ENCODE measurements around the gene TSPEAR. TPM values are rescaled to one million over a fixed set of nuclear protein-coding genes. Genes with fewer than 3 reads are reported as not detected.

TSPEAR gene
- total RNA-seq, 4 donors from 2014 or later, result under 0.01 to 0.23 TPM; not detected in 2

DNA sequence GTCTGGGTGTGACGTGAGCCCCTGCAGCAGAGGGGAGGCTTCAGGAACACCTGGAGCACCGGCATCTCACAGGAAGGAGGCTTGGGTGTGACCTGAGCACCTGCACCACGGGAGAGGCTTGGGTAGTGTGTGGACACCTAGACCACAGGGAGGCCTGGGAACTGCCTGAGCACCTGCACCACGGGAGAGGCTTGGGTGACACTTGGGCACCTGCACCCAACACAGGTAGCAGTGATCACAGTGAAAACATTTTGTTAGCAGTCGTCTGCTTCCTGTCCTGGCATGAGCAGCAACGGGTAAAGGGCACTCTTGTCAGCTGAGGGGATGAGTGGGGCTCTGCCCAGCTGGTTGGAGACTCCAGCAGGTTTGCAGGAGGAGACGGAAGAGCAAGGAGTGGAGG lies 233.7 kb downstream of the TSPEAR start:
- no peak overlapping the region for H3K27ac ChIP-seq (replicated peaks in 1 of 4)
- H3K4me3 ChIP-seq, result no peak overlapping the region
- no peaks in the 10 kb centered on the region for H3K4me1 ChIP-seq
- TF ChIP-seq CTCF (IDR thresholded peaks at IDR 0.05) (no peak), POLR2AphosphoS5 (IDR thresholded peaks at IDR 0.05) (no peak), EP300 (IDR thresholded peaks at IDR 0.05) (no peak), POLR2A (IDR thresholded peaks at IDR 0.05; ENCODE audit: low read depth) (no peak)
- peaks cover 0 to 5% (median 0%) of the 10 kb centered on the region in 4 donors for H3K27me3 ChIP-seq
- H3K36me3 ChIP-seq, result peaks cover 0 to 5% (median 0%) of the 10 kb centered on the region in 4 donors
- no peak for DNase-seq (ENCODE audit: extremely low spot score)
- intact Hi-C loops (cut with DNase I), result no loop called here
- H3K9me3 ChIP-seq, result no peaks in the 10 kb centered on the region
- 85% methylated on average over 7 of the region's 7 CpGs for WGBS

GRCh38 chr21:44477131-44477530 lies 234.2 kb downstream of the TSPEAR start:
- Histone ChIP-seq H3K27ac (replicated peaks in 1 of 4) (no peak overlapping the region), H3K4me1 (no peaks in the 10 kb centered on the region), H3K4me3 (no peak overlapping the region), H3K9me3 (no peaks in the 10 kb centered on the region), H3K36me3 (peaks cover 0 to 5% (median 0%) of the 10 kb centered on the region in 4 donors), H3K27me3 (no peaks in the 10 kb centered on the region)
- TF ChIP-seq CTCF (IDR thresholded peaks at IDR 0.05) (no peak), POLR2A (IDR thresholded peaks at IDR 0.05; ENCODE audit: low read depth) (no peak), POLR2AphosphoS5 (IDR thresholded peaks at IDR 0.05) (no peak), EP300 (IDR thresholded peaks at IDR 0.05) (no peak)
- no peak for DNase-seq (ENCODE audit: extremely low spot score)
- intact Hi-C loops (cut with DNase I), result no loop called here
- WGBS, result 68% methylated on average over 8 of the region's 8 CpGs

GRCh38 chr21:44475266-44475845 lies 236.0 kb downstream of the TSPEAR start:
- WGBS, result 91% methylated on average over 17 of the region's 17 CpGs
- intact Hi-C loops (cut with DNase I), result no loop called here
- Histone ChIP-seq H3K36me3 (peaks cover 0 to 5% (median 0%) of the 10 kb centered on the region in 4 donors), H3K27me3 (no peaks in the 10 kb centered on the region), H3K4me3 (no peak overlapping the region), H3K4me1 (no peaks in the 10 kb centered on the region), H3K27ac (replicated peaks in 1 of 4) (no peak overlapping the region), H3K9me3 (no peaks in the 10 kb centered on the region)
- no peak for DNase-seq (ENCODE audit: extremely low spot score)
- TF ChIP-seq CTCF (IDR thresholded peaks at IDR 0.05) (no peak), POLR2A (IDR thresholded peaks at IDR 0.05; ENCODE audit: low read depth) (no peak), EP300 (IDR thresholded peaks at IDR 0.05) (no peak), POLR2AphosphoS5 (IDR thresholded peaks at IDR 0.05) (no peak)

DNA sequence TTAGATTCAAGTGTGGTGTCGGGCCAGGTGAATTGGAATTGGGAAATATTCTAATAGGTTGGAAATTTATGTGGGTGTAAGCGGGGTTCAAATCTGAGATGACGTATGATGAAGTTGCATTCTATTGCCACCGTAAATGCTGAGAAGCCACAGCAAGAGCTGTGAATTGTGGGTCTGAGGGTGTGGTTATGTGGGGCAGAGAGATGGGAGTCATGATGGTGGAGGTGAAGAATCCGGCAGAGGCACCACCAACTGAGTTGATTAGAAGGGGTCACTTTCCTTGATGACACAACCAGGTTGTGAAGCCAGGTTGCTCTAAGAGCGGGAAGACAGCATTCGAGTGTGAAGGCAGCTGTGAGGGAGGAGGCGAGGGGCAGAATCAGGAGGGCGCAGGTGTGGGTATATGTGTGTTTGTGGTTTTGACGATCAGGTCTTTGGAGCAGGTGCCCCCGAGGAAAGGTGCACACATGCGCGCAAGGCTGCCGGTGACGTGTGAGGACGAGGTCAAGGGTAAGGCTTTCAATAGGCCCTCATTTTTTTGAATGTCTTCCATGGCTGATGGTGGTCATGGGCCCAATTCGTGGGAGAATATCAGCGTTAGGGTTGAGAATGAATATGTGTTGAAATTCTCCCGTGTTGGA lies 237.3 kb downstream of the TSPEAR start:
- no peak overlapping the region for H3K27ac ChIP-seq (replicated peaks in 1 of 4)
- 94% methylated on average over 18 of the region's 19 CpGs for WGBS
- TF ChIP-seq POLR2AphosphoS5 (IDR thresholded peaks at IDR 0.05) (no peak), EP300 (IDR thresholded peaks at IDR 0.05) (no peak), POLR2A (IDR thresholded peaks at IDR 0.05; ENCODE audit: low read depth) (no peak), CTCF (IDR thresholded peaks at IDR 0.05) (no peak)
- H3K4me1 ChIP-seq, result no peaks in the 10 kb centered on the region
- no peak overlapping the region for H3K4me3 ChIP-seq
- no peaks in the 10 kb centered on the region for H3K27me3 ChIP-seq
- no peak for DNase-seq (ENCODE audit: extremely low spot score)
- peaks cover 0 to 5% (median 0%) of the 10 kb centered on the region in 4 donors for H3K36me3 ChIP-seq
- intact Hi-C loops (cut with DNase I), result no loop called here
- no peaks in the 10 kb centered on the region for H3K9me3 ChIP-seq
